GM23338 (cell line): ENCODE data around the gene TUB. TPM values are rescaled to one million over a fixed set of nuclear protein-coding genes. Genes with fewer than 3 reads are reported as not detected.

Experiments
- ATAC-seq: fragments of 200-7000 bp; cut with Tn5 transposase; 3 replicates; pipeline ENCODE4 v1.9.1; 2020
- DNase-seq: peaks from one replicate; pipeline ENCODE4 v3.0.0-alpha.2; 2015; ENCODE audit warnings: low spot score
- H2AFZ ChIP-seq: fragments of 200-600 bp; sonication (generic); 2 replicates; pipeline ENCODE4 v1.8.0; 2016; ENCODE audit warnings: antibody characterized with exemption, mild to moderate bottlenecking, moderate library complexity
- H3F3A ChIP-seq: fragments of 200-600 bp; sonication (generic); replicated peaks from 2 replicates; pipeline ENCODE4 v1.8.0; 2017; ENCODE audit warnings: antibody characterized with exemption, mixed run types, low read depth
- H3K27ac ChIP-seq: fragments of 200-600 bp; sonication (generic); 2 replicates; pipeline ENCODE4 v1.6.1; 2016; ENCODE audit warnings: low read depth
- H3K27me3 ChIP-seq: fragments of 200-600 bp; sonication (generic); 2 replicates; pipeline ENCODE4 v1.8.0; 2016; ENCODE audit warnings: mild to moderate bottlenecking, mixed run types, moderate library complexity; ENCODE audit not compliant: insufficient read depth
- H3K36me3 ChIP-seq: fragments of 200-600 bp; sonication (generic); 2 replicates; pipeline ENCODE4 v1.8.0; 2016; ENCODE audit warnings: mild to moderate bottlenecking; ENCODE audit not compliant: insufficient read depth
- H3K4me1 ChIP-seq: fragments of 200-600 bp; sonication (generic); 2 replicates; pipeline ENCODE4 v1.8.0; 2016; ENCODE audit warnings: mild to moderate bottlenecking, moderate library complexity; ENCODE audit not compliant: insufficient read depth
- H3K4me2 ChIP-seq: fragments of 200-600 bp; sonication (generic); 2 replicates; pipeline ENCODE4 v1.7.1; 2017; ENCODE audit warnings: mixed run types
- H3K4me3 ChIP-seq: fragments of 200-600 bp; sonication (generic); 2 replicates; pipeline ENCODE4 v1.6.1; 2016; ENCODE audit warnings: mixed run types
- H3K79me2 ChIP-seq: fragments of 200-600 bp; sonication (generic); replicated peaks from 2 replicates; pipeline ENCODE4 v1.8.0; 2017; ENCODE audit warnings: mild to moderate bottlenecking; ENCODE audit not compliant: insufficient read depth
- H3K9me2 ChIP-seq: fragments of 200-600 bp; sonication (generic); 2 replicates; pipeline ENCODE4 v1.8.0; 2017; ENCODE audit not compliant: insufficient read depth
- H4K20me1 ChIP-seq: fragments of 200-600 bp; sonication (generic); replicated peaks from 2 replicates; pipeline ENCODE4 v1.8.0; 2017; ENCODE audit warnings: mild to moderate bottlenecking; ENCODE audit not compliant: insufficient read depth
- H3K27ac Mint-ChIP-seq: 2 replicates; pipeline ENCODE4 v1.8.0; 2020; ENCODE audit warnings: inconsistent platforms, mild to moderate bottlenecking, moderate library complexity, mixed read lengths
- H3K27me3 Mint-ChIP-seq: 3 replicates; pipeline ENCODE4 v1.8.0; 2022; ENCODE audit warnings: low read depth, mild to moderate bottlenecking, moderate library complexity, mixed read lengths, inconsistent platforms; ENCODE audit not compliant: insufficient read depth, poor library complexity
- H3K36me3 Mint-ChIP-seq: 3 replicates; pipeline ENCODE4 v1.8.0; 2021; ENCODE audit warnings: low read depth, mild to moderate bottlenecking, inconsistent platforms, moderate library complexity, mixed read lengths
- H3K4me1 Mint-ChIP-seq: 3 replicates; pipeline ENCODE4 v1.8.0; 2020; ENCODE audit warnings: mild to moderate bottlenecking, inconsistent platforms, mixed read lengths
- H3K4me3 Mint-ChIP-seq: 3 replicates; pipeline ENCODE4 v1.8.0; 2021; ENCODE audit warnings: moderate library complexity, mild to moderate bottlenecking, inconsistent platforms, mixed read lengths
- H3K9me3 Mint-ChIP-seq: 3 replicates; pipeline ENCODE4 v1.8.0; 2020; ENCODE audit warnings: moderate library complexity, mild to moderate bottlenecking, inconsistent platforms, mixed read lengths
- CREB1 ChIP-seq: fragments of 250-450 bp; sonication (Bioruptor Pico); IDR thresholded peaks from 2 replicates; pipeline ENCODE4 v1.5.0; 2020; ENCODE audit warnings: low read depth, mild to moderate bottlenecking, moderate library complexity
- CTCF ChIP-seq, 2 experiments: fragments of 200-600 bp in 1 of 2; sonication (generic) in 1 of 2; conservative IDR thresholded peaks; 2 replicates each; pipeline versions ENCODE4 v1.5.1 to v1.6.1; 2016 to 2017; ENCODE audit warnings: antibody characterized with exemption in 2 of 2, low read depth in 2 of 2, mild to moderate bottlenecking in 2 of 2, moderate library complexity in 1 of 2
- JUNB ChIP-seq: IDR thresholded peaks from one replicate; pipeline ENCODE4 v1.6.1; 2016; ENCODE audit warnings: antibody characterized with exemption; ENCODE audit not compliant: unreplicated experiment
- POLR2AphosphoS5 ChIP-seq: IDR thresholded peaks from 2 replicates; pipeline ENCODE4 v1.6.1; 2016; ENCODE audit warnings: antibody characterized with exemption, low read depth
- STAT1 ChIP-seq: IDR thresholded peaks from one replicate; pipeline ENCODE4 v1.6.1; 2016; ENCODE audit warnings: antibody characterized with exemption; ENCODE audit not compliant: unreplicated experiment
- ZNF114 ChIP-seq: fragments of 250-450 bp; sonication (Bioruptor Pico); IDR thresholded peaks from 2 replicates; pipeline ENCODE4 v1.5.0; 2020; ENCODE audit warnings: mild to moderate bottlenecking, moderate library complexity
- polyA plus RNA-seq: library from polyadenylated mRNA; unstranded; fragments of >200 nt; fragmentation: Nextera tagmentation; extraction: Ambion mirVana; gene quantifications from 2 replicates; pipeline ENCODE4 v1.2.1, GENCODE V29; 2016
- total RNA-seq: library from RNA; depleted of rRNA; stranded (reverse); fragments of >200 nt; shearing (Covaris generic); gene quantifications from 2 replicates; pipeline ENCODE4 v1.2.3, GENCODE V29; 2014
- TF ChIP-seq, protein P1 (sequence below): IDR thresholded peaks from one replicate; pipeline ENCODE4 v1.6.1; 2018; ENCODE audit warnings: antibody characterized with exemption; ENCODE audit not compliant: unreplicated experiment
- TF ChIP-seq, protein P2 (sequence below): IDR thresholded peaks from 2 replicates; pipeline ENCODE4 v1.6.1; 2016; ENCODE audit warnings: antibody characterized with exemption
- TF ChIP-seq, protein P3 (sequence below): fragments of 250-450 bp; sonication (Bioruptor Pico); IDR thresholded peaks from 2 replicates; pipeline ENCODE4 v1.5.0; 2020; ENCODE audit warnings: mild to moderate bottlenecking, moderate library complexity

The TUB gene
- total and polyA plus RNA-seq, 2 experiments from 2014 or later = 5.5 to 30.4 TPM

GRCh38 chr11:8103909-8104308 is 22.9 kb downstream of the TUB start (continued):
- TF ChIP-seq, protein P1, sequence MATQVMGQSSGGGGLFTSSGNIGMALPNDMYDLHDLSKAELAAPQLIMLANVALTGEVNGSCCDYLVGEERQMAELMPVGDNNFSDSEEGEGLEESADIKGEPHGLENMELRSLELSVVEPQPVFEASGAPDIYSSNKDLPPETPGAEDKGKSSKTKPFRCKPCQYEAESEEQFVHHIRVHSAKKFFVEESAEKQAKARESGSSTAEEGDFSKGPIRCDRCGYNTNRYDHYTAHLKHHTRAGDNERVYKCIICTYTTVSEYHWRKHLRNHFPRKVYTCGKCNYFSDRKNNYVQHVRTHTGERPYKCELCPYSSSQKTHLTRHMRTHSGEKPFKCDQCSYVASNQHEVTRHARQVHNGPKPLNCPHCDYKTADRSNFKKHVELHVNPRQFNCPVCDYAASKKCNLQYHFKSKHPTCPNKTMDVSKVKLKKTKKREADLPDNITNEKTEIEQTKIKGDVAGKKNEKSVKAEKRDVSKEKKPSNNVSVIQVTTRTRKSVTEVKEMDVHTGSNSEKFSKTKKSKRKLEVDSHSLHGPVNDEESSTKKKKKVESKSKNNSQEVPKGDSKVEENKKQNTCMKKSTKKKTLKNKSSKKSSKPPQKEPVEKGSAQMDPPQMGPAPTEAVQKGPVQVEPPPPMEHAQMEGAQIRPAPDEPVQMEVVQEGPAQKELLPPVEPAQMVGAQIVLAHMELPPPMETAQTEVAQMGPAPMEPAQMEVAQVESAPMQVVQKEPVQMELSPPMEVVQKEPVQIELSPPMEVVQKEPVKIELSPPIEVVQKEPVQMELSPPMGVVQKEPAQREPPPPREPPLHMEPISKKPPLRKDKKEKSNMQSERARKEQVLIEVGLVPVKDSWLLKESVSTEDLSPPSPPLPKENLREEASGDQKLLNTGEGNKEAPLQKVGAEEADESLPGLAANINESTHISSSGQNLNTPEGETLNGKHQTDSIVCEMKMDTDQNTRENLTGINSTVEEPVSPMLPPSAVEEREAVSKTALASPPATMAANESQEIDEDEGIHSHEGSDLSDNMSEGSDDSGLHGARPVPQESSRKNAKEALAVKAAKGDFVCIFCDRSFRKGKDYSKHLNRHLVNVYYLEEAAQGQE = no peak
- TF ChIP-seq ZNF114 (CRISPR knock-in tag) (no peak), CTCF (conservative IDR thresholded peaks at IDR 0.05; ENCODE audit: low read depth in 2 of 2) (no peak)

DNA sequence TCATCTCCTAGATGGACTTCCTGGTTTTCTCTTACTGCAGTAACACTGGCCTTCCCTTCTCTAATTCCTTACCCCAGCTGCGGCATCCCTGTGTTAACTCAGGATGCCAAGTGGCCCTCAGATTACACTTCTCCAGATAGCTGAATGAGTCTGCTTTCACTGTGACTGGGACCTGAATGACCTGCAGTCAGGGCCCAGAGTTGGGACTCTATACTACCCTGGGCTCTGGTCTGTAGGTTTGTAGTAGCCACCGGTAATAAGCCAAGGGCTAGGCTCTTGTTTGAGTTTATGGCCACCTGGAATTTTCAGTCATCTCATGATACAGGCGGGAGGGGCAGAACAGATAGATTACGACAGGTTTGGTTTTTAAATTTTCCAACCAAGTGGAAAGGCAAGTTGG is 24.1 kb downstream of the TUB start:
- Mint-ChIP-seq H3K4me3 (no peak overlapping the region), H3K9me3 (no peaks in the 10 kb centered on the region), H3K27me3 (no peaks in the 10 kb centered on the region), H3K27ac (no peak overlapping the region), H3K36me3 (peaks cover 20% of the 10 kb centered on the region), H3K4me1 (no peaks in the 10 kb centered on the region)
- H3K27ac ChIP-seq = no peak overlapping the region
- H3F3A ChIP-seq = no peaks in the 10 kb centered on the region
- no peak overlapping the region for H3K4me3 ChIP-seq
- no peak overlapping the region for H2AFZ ChIP-seq
- peaks cover 20% of the 10 kb centered on the region; the same call in 1 of the 2 replicates for H3K36me3 ChIP-seq
- H3K9me2 ChIP-seq = no peaks in the 10 kb centered on the region
- no peaks in the 10 kb centered on the region for H3K27me3 ChIP-seq
- no peaks in the 10 kb centered on the region for H3K79me2 ChIP-seq
- H3K4me2 ChIP-seq = no peak overlapping the region
- ATAC-seq (no peak), DNase-seq (no peak)
- H3K4me1 ChIP-seq = no peaks in the 10 kb centered on the region
- peaks cover 4% of the 10 kb centered on the region; the same call in 1 of the 2 replicates for H4K20me1 ChIP-seq
- TF ChIP-seq STAT1 (no peak), JUNB (no peak), POLR2AphosphoS5 (no peak), CREB1 (no peak), CTCF (conservative IDR thresholded peaks at IDR 0.05; ENCODE audit: low read depth in 2 of 2) (no peak)
- TF ChIP-seq, protein P2, sequence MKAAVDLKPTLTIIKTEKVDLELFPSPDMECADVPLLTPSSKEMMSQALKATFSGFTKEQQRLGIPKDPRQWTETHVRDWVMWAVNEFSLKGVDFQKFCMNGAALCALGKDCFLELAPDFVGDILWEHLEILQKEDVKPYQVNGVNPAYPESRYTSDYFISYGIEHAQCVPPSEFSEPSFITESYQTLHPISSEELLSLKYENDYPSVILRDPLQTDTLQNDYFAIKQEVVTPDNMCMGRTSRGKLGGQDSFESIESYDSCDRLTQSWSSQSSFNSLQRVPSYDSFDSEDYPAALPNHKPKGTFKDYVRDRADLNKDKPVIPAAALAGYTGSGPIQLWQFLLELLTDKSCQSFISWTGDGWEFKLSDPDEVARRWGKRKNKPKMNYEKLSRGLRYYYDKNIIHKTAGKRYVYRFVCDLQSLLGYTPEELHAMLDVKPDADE = no peak
- TF ChIP-seq, protein P3, sequence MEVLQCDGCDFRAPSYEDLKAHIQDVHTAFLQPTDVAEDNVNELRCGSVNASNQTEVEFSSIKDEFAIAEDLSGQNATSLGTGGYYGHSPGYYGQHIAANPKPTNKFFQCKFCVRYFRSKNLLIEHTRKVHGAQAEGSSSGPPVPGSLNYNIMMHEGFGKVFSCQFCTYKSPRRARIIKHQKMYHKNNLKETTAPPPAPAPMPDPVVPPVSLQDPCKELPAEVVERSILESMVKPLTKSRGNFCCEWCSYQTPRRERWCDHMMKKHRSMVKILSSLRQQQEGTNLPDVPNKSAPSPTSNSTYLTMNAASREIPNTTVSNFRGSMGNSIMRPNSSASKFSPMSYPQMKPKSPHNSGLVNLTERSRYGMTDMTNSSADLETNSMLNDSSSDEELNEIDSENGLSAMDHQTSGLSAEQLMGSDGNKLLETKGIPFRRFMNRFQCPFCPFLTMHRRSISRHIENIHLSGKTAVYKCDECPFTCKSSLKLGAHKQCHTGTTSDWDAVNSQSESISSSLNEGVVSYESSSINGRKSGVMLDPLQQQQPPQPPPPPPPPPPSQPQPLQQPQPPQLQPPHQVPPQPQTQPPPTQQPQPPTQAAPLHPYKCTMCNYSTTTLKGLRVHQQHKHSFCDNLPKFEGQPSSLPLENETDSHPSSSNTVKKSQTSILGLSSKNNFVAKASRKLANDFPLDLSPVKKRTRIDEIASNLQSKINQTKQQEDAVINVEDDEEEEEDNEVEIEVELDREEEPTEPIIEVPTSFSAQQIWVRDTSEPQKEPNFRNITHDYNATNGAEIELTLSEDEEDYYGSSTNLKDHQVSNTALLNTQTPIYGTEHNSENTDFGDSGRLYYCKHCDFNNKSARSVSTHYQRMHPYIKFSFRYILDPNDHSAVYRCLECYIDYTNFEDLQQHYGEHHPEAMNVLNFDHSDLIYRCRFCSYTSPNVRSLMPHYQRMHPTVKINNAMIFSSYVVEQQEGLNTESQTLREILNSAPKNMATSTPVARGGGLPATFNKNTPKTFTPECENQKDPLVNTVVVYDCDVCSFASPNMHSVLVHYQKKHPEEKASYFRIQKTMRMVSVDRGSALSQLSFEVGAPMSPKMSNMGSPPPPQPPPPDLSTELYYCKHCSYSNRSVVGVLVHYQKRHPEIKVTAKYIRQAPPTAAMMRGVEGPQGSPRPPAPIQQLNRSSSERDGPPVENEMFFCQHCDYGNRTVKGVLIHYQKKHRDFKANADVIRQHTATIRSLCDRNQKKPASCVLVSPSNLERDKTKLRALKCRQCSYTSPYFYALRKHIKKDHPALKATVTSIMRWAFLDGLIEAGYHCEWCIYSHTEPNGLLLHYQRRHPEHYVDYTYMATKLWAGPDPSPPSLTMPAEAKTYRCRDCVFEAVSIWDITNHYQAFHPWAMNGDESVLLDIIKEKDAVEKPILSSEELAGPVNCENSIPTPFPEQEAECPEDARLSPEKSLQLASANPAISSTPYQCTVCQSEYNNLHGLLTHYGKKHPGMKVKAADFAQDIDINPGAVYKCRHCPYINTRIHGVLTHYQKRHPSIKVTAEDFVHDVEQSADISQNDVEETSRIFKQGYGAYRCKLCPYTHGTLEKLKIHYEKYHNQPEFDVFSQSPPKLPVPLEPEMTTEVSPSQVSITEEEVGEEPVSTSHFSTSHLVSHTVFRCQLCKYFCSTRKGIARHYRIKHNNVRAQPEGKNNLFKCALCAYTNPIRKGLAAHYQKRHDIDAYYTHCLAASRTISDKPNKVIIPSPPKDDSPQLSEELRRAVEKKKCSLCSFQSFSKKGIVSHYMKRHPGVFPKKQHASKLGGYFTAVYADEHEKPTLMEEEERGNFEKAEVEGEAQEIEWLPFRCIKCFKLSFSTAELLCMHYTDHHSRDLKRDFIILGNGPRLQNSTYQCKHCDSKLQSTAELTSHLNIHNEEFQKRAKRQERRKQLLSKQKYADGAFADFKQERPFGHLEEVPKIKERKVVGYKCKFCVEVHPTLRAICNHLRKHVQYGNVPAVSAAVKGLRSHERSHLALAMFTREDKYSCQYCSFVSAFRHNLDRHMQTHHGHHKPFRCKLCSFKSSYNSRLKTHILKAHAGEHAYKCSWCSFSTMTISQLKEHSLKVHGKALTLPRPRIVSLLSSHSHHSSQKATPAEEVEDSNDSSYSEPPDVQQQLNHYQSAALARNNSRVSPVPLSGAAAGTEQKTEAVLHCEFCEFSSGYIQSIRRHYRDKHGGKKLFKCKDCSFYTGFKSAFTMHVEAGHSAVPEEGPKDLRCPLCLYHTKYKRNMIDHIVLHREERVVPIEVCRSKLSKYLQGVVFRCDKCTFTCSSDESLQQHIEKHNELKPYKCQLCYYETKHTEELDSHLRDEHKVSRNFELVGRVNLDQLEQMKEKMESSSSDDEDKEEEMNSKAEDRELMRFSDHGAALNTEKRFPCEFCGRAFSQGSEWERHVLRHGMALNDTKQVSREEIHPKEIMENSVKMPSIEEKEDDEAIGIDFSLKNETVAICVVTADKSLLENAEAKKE = no peak
